GM13977 (cell line): ENCODE results near the gene GIN1.
"Not testable (repeated sequence)": the region's sequence is repeated elsewhere in the genome, so short reads cannot be mapped to it uniquely, and the experiment has no call there.

ENCODE experiments used
- DNase-seq: peaks from one replicate; pipeline ENCODE4 v3.0.0; 2012; ENCODE audit warnings: low spot score
- in situ Hi-C: fragments of 300-500 bp; cut with MboI; formaldehyde crosslinking; loops from one replicate; pipeline ENCODE4 v1.12.0; 2022; ENCODE audit warnings: low sequenced_read_pairs, low pct_unique_long_range_greater_than_20kb, mixed read lengths, inconsistent platforms; ENCODE audit not compliant: unreplicated experiment
- TF ChIP-seq, protein P1 (sequence below): IDR thresholded peaks from 2 replicates; pipeline ENCODE4 v1.5.1; 2012; ENCODE audit warnings: mild to moderate bottlenecking, control low read depth; ENCODE audit not compliant: insufficient read depth; ENCODE audit errors: extremely low read depth, missing control alignments

Gene GIN1

DNA sequence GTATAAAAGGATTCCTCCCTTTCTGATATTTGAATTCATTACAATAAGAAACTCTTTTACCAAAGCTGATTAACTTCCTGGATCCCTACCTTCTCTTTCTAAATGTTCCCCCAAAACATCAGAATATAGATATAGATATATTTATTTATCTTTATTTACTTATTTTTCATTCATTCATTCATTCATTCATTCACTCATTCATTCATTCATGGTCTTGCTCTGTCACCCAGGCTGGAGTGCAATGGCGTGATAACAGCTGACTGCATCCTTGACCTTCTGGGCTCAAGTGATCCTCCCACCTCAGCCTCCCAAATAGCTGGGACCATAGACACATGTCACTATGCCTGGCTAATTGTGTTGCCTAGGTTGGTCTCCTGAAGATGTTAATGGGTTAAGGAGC, 30.7 kb downstream of the GIN1 start:
- in situ Hi-C loops = no loop called here
- no peak for DNase-seq
- TF ChIP-seq, protein P1, sequence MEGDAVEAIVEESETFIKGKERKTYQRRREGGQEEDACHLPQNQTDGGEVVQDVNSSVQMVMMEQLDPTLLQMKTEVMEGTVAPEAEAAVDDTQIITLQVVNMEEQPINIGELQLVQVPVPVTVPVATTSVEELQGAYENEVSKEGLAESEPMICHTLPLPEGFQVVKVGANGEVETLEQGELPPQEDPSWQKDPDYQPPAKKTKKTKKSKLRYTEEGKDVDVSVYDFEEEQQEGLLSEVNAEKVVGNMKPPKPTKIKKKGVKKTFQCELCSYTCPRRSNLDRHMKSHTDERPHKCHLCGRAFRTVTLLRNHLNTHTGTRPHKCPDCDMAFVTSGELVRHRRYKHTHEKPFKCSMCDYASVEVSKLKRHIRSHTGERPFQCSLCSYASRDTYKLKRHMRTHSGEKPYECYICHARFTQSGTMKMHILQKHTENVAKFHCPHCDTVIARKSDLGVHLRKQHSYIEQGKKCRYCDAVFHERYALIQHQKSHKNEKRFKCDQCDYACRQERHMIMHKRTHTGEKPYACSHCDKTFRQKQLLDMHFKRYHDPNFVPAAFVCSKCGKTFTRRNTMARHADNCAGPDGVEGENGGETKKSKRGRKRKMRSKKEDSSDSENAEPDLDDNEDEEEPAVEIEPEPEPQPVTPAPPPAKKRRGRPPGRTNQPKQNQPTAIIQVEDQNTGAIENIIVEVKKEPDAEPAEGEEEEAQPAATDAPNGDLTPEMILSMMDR = no peak

DNA sequence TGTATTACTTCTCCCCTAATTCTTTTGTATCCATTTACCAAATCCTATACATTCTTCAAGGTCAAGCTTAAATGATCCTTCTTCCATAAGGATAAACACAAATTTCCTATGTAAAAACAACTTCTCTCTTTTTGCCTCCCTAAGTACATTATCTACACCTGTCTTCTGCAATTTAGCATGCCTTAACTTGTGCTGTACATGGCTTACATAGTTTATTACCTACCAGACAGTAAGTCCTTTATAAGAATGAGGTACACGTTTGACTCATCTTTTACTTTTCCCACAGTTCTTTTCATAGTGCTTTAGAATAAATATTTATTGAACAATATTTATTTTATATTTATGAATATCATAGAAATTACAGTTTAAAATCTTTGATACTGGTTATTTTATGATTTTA, 33.4 kb downstream of the GIN1 start:
- no peak for DNase-seq
- in situ Hi-C loops = no loop called here
- TF ChIP-seq, protein P1 = no peak

DNA sequence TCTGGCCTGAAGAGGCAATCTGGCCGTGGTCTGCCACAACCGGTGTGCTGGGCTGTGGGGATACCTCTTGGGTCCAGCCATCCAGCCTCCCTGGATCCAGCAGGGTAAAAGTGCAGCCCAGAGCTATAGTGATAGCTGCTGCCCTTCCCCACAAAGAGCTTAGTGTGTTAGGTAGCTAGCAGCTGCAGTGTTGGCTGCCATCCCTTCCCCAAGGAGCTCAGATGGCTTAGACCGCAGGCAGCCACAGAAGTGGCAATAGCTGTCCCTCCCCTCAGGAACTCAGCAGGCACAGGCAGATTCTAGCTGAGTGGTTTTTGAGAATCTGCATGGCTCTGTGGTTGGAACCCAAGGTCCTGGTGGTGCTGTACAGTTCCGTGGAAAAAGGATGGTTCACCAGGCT, 40.1 kb downstream of the GIN1 start:
- in situ Hi-C loops = no loop called here
- no peak for DNase-seq
- TF ChIP-seq, protein P1 = no peak

DNA sequence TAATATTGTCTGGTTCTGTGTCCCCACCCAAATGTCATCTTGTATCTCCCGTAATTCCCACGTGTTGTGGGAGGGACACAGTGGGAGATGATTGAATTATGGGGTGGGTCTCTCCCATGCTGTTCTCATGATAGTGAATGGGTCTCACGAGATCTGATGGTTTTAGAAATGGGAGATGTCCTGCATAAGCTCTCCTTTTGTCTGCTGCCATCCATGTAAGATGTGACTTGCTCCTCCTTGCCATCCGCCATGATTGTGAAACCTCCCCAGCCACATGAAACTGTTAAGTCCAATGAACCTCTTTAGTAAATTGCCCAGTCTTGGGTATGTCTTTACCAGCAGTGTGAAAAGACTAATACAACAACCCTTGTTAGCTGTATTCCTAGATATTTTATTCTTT, 44.5 kb downstream of the GIN1 start:
- DNase-seq = no peak
- TF ChIP-seq, protein P1 = no peak
- in situ Hi-C loops = no loop called here

DNA sequence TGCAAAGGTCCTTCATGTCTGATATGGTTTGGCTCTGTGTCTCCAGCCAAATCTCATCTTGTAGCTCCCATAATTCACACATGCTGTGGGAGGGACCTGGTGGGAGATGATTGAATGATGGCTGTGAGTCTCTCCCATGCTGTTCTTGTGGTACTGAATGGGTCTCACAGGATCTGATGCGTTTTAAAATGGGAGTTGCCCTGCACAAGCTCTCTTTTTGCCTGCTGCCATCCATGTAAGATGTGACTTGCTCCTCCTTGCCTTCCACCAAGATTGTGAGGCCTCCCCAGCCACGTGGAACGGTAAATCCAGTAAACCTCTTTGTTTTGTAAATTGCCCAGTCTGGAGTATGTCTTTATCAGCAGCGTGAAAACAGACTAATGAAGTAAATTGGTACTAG, 46.4 kb downstream of the GIN1 start:
- in situ Hi-C loops, DNase-seq: not testable (repeated sequence)

DNA sequence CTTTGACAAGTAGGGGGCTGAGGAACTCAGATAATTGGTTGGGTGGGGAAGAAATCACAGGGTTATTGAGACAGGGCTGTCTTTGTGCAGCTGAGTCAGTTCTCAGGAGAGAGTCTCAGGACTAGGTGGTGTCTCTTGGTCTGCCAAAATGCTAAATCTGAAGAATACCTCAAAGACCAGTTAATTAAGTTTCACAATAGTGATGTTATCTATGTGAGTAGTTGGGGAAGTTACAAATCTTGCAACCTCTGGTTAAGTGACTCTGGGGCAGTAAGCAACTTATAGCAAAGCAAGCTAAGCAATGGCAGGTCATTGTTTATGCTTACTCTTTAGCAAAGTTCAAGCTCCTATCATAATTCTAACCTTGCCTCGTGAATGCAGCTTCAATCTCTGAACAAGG, 53.6 kb downstream of the GIN1 start:
- TF ChIP-seq, protein P1 = no peak
- in situ Hi-C loops = no loop called here
- DNase-seq = no peak

DNA sequence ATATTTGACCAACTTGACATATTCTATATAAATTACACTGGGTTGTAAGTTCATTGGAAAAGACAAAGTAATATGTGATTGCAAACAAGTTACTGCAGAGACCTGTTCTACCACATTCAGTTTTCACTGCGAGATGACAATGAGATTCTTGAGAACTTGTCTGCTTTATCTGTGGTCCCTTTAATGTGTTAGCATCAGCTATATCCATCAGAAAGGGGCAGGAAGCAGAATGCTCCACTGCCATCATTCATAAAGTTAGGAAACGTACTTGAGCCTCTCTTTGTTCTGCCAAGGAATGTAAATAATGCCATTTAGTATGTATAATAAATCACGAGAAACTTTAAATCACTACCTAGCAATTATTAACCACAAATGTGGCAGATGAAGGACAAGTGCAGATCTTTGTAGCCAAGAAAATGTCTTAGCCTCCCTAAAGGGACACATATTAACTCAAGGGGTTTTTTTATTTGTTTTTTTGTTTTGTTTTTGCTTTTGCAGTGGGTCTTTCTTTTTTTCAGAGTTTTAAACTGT, 59.4 kb downstream of the GIN1 start:
- TF ChIP-seq, protein P1 = no peak
- in situ Hi-C loops = no loop called here
- no peak for DNase-seq
